Parathyroid adenoma (tissue), 2 donors: Measurements from ENCODE around the gene STARD10.

ENCODE experiments used
- H2AFZ ChIP-seq: fragments of 300-600 bp; sonication (generic); one replicate; pipeline ENCODE4 v1.7.0; 2017; ENCODE audit warnings: antibody characterized with exemption, mild to moderate bottlenecking
- H3K27ac ChIP-seq: fragments of 300-600 bp; sonication (generic); one replicate; pipeline ENCODE4 v1.7.0; 2017
- H3K27me3 ChIP-seq: fragments of 300-600 bp; sonication (generic); one replicate; pipeline ENCODE4 v1.7.0; 2017; ENCODE audit warnings: low read length; ENCODE audit not compliant: control insufficient read depth, insufficient read depth
- H3K36me3 ChIP-seq: fragments of 300-600 bp; sonication (generic); one replicate; pipeline ENCODE4 v1.7.0; 2017; ENCODE audit warnings: low read length; ENCODE audit not compliant: control insufficient read depth, insufficient read depth
- H3K4me1 ChIP-seq: fragments of 300-600 bp; sonication (generic); one replicate; pipeline ENCODE4 v1.7.0; 2017; ENCODE audit warnings: control low read depth
- H3K4me2 ChIP-seq: fragments of 300-600 bp; sonication (generic); one replicate; pipeline ENCODE4 v1.7.0; 2017; ENCODE audit warnings: low read length
- H3K4me3 ChIP-seq: fragments of 300-600 bp; sonication (generic); one replicate; pipeline ENCODE4 v1.7.0; 2017; ENCODE audit warnings: low read depth, low read length
- H3K79me2 ChIP-seq: fragments of 300-600 bp; sonication (generic); one replicate; pipeline ENCODE4 v1.7.0; 2017; ENCODE audit warnings: control low read depth
- H3K9ac ChIP-seq: fragments of 300-600 bp; sonication (generic); one replicate; pipeline ENCODE4 v1.7.0; 2017; ENCODE audit warnings: mild to moderate bottlenecking
- H3K9me3 ChIP-seq: fragments of 300-600 bp; sonication (generic); one replicate; pipeline ENCODE4 v1.7.0; 2017; ENCODE audit warnings: low read length; ENCODE audit not compliant: control insufficient read depth
- TF ChIP-seq, protein P1 (sequence below): fragments of 300-600 bp; sonication (generic); IDR thresholded peaks from one replicate; pipeline ENCODE4 v1.7.0; 2017; ENCODE audit warnings: antibody characterized with exemption, mild to moderate bottlenecking
- donor health status: primary hyperparathyroidism.

Gene STARD10

DNA sequence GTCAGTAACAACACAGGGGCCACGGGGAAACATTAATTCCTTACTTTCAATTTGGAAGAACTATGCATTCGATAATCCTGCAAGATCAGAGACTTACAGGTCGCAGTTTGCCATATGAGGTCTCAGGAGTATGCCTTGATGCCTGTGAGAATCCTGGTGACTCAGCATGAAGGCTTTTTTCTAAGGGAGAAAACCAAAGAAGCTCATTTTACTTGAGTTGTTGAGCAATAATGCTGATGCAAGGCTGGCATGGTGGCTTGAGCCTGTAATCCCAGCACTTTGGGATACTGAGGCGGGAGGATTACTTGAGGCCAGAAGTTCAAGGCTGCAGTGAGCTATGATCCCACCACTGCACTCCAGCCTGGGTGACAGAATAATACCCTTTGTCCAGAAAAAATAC lies 46.9 kb upstream of the STARD10 start:
- H3K9ac ChIP-seq: no peak overlapping the region
- no peak overlapping the region for H3K4me3 ChIP-seq
- no peak overlapping the region for H2AFZ ChIP-seq
- no peaks in the 10 kb centered on the region for H3K4me1 ChIP-seq
- no peaks in the 10 kb centered on the region for H3K36me3 ChIP-seq
- H3K4me2 ChIP-seq: no peak overlapping the region
- TF ChIP-seq, protein P1, sequence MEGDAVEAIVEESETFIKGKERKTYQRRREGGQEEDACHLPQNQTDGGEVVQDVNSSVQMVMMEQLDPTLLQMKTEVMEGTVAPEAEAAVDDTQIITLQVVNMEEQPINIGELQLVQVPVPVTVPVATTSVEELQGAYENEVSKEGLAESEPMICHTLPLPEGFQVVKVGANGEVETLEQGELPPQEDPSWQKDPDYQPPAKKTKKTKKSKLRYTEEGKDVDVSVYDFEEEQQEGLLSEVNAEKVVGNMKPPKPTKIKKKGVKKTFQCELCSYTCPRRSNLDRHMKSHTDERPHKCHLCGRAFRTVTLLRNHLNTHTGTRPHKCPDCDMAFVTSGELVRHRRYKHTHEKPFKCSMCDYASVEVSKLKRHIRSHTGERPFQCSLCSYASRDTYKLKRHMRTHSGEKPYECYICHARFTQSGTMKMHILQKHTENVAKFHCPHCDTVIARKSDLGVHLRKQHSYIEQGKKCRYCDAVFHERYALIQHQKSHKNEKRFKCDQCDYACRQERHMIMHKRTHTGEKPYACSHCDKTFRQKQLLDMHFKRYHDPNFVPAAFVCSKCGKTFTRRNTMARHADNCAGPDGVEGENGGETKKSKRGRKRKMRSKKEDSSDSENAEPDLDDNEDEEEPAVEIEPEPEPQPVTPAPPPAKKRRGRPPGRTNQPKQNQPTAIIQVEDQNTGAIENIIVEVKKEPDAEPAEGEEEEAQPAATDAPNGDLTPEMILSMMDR: no peak
- no peak overlapping the region for H3K27ac ChIP-seq
- H3K79me2 ChIP-seq: no peaks in the 10 kb centered on the region
- no peaks in the 10 kb centered on the region for H3K9me3 ChIP-seq
- no peaks in the 10 kb centered on the region for H3K27me3 ChIP-seq

DNA sequence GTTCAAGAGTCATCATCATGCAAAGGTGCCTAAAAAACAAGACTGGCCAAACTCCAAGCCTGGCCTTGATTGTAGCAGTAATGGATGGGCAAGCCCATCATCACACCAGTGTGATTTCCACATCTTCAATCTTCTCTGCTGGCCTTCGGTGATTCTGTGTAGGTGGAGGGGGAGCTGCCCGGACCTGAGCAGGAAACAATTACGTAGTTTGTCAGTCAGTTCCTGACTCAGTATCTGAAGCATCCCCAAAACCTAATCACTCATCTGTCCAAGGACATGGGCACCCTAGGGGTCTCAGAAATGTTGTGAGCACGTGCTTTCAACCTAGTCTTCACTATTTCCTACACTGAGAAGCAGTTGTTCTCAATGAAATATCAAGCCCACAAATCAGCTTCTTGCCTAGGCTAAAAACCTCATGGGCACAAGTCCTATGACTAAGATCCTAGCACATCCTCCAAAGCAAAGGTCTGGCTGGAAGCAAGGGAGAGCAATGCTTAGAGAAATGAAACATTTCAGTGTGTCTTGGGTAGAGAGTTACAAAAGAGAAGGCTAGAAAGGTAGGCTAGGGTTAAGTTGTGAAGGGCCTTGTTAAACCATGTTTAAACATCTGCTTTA lies 45.0 kb upstream of the STARD10 start:
- no peak overlapping the region for H2AFZ ChIP-seq
- H3K27me3 ChIP-seq: no peaks in the 10 kb centered on the region
- H3K79me2 ChIP-seq: no peaks in the 10 kb centered on the region
- no peaks in the 10 kb centered on the region for H3K9me3 ChIP-seq
- TF ChIP-seq, protein P1: no peak
- no peak overlapping the region for H3K4me2 ChIP-seq
- no peak overlapping the region for H3K27ac ChIP-seq
- no peaks in the 10 kb centered on the region for H3K36me3 ChIP-seq
- H3K9ac ChIP-seq: no peak overlapping the region
- no peaks in the 10 kb centered on the region for H3K4me1 ChIP-seq
- H3K4me3 ChIP-seq: no peak overlapping the region

DNA sequence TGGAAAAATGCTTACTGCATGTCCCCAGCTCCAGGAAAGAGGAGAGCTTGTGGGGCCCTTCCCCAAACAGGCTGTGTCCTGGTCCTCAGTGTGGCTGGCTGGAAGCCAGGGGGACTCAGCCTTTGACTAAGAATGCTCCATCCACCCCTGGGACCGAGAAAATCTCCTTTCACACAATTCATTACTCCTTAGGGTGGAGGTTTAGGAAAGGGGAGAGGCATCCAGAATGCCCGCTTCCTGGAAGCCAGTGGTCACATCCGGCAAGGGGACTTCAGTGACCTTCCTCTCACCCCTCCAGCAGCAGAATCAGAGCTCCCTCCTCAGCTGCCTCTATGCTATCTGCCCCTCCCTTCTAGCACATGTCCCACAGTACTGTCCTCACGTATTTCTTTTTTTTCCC lies 42.3 kb upstream of the STARD10 start:
- no peak overlapping the region for H2AFZ ChIP-seq
- H3K4me3 ChIP-seq: no peak overlapping the region
- no peaks in the 10 kb centered on the region for H3K27me3 ChIP-seq
- H3K27ac ChIP-seq: peak overlapping the region; percentile 84
- no peaks in the 10 kb centered on the region for H3K9me3 ChIP-seq
- no peaks in the 10 kb centered on the region for H3K4me1 ChIP-seq
- no peak overlapping the region for H3K4me2 ChIP-seq
- H3K9ac ChIP-seq: no peak overlapping the region
- no peaks in the 10 kb centered on the region for H3K79me2 ChIP-seq
- TF ChIP-seq, protein P1: no peak
- no peaks in the 10 kb centered on the region for H3K36me3 ChIP-seq

DNA sequence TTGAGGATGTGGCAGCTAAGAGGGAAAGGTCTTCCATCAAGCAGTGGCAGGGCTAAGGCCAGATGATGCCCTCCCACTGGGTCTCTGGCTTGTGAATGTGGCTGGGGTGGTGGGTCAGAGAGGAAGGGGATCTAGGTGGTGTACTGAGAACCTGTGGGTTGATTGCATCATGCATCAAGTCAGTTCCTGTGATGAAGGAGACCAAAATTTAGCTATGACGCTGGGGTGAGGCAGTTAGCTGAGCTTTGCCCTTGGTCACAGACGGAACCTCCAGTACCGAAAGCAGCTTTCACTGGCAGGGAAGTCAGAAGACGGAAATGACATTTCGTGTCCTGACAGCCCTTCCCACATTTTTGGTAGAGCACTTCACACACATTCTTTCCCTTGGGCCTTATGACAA lies 41.1 kb upstream of the STARD10 start:
- Histone ChIP-seq H2AFZ (no peak overlapping the region), H3K4me1 (no peaks in the 10 kb centered on the region), H3K36me3 (no peaks in the 10 kb centered on the region), H3K9ac (no peak overlapping the region), H3K4me2 (no peak overlapping the region), H3K9me3 (no peaks in the 10 kb centered on the region), H3K79me2 (no peaks in the 10 kb centered on the region), H3K4me3 (no peak overlapping the region), H3K27ac (peak overlapping the region; percentile 84), H3K27me3 (no peaks in the 10 kb centered on the region)
- TF ChIP-seq, protein P1: no peak

- TF ChIP-seq, protein P1: no peak
- H3K9ac ChIP-seq: no peak overlapping the region
- no peaks in the 10 kb centered on the region for H3K4me1 ChIP-seq
- no peaks in the 10 kb centered on the region for H3K79me2 ChIP-seq
- no peak overlapping the region for H2AFZ ChIP-seq
- H3K4me3 ChIP-seq: no peak overlapping the region
- H3K36me3 ChIP-seq: no peaks in the 10 kb centered on the region
- no peaks in the 10 kb centered on the region for H3K9me3 ChIP-seq
- no peaks in the 10 kb centered on the region for H3K27me3 ChIP-seq
- no peak overlapping the region for H3K4me2 ChIP-seq
- H3K27ac ChIP-seq: peak overlapping the region; percentile 84
Observed at GRCh38 chr11:72833811-72834493, 40.1 kb upstream of the STARD10 start.
